K562 (cell line): ENCODE measurements around the gene CLIC1. TPM values are rescaled to one million over a fixed set of nuclear protein-coding genes. Genes with fewer than 3 reads are reported as not detected.
A peak's percentile ranks its signal among the peaks of the same experiment; 100 is the strongest.

Source experiments
- E2F3 ChIP-seq: fragments of 250-450 bp; sonication (Bioruptor Pico); IDR thresholded peaks from 2 replicates; pipeline ENCODE4 v1.4.0; 2020; ENCODE audit warnings: mild to moderate bottlenecking
- MAZ ChIP-seq, 2 experiments: fragments of 450-650 bp in 1 of 2; sonication (generic) in 1 of 2; formaldehyde crosslinking; IDR thresholded peaks in 1 of 2; conservative IDR thresholded peaks in 1 of 2; 2 replicates each; pipeline versions ENCODE4 v1.4.0 to v1.5.0; 2020; ENCODE audit warnings: mild to moderate bottlenecking in 1 of 2, missing genetic modification reagents in 1 of 2
- NCOA4 ChIP-seq: fragments of 450-650 bp; IDR thresholded peaks from 2 replicates; pipeline ENCODE4 v1.6.1; 2018; ENCODE audit warnings: mild to moderate bottlenecking; ENCODE audit not compliant: partially characterized antibody
- NCOA6 ChIP-seq: fragments of 450-650 bp; IDR thresholded peaks from 2 replicates; pipeline ENCODE4 v1.6.1; 2017; ENCODE audit warnings: mild to moderate bottlenecking
- NFRKB ChIP-seq: fragments of 450-650 bp; IDR thresholded peaks from 2 replicates; pipeline ENCODE4 v1.6.1; 2016; ENCODE audit warnings: low read depth
- NR2C2 ChIP-seq, 2 experiments: fragments of 200-800 bp in 1 of 2; sonication (Bioruptor generic) in 1 of 2; sonication (generic) in 1 of 2; formaldehyde crosslinking in 1 of 2; IDR thresholded peaks; 2 replicates each; pipeline versions ENCODE4 v1.6.1 to v1.8.0; 2016 to 2022; ENCODE audit warnings: mild to moderate bottlenecking in 1 of 2, missing compliant biosample characterization in 1 of 2, missing genetic modification characterization in 1 of 2, missing genetic modification reagents in 1 of 2
- RBFOX2 ChIP-seq: fragments of 200-400 bp; formaldehyde crosslinking; IDR thresholded peaks from 2 replicates; pipeline ENCODE4 v1.6.1; 2017; ENCODE audit warnings: low read depth, mild to moderate bottlenecking, low read length, moderate library complexity
- RBM22 ChIP-seq: fragments of 200-400 bp; formaldehyde crosslinking; IDR thresholded peaks from 2 replicates; pipeline ENCODE4 v1.6.1; 2018; ENCODE audit warnings: low read length, low read depth; ENCODE audit not compliant: poor library complexity, severe bottlenecking
- RERE ChIP-seq: sonication (generic); formaldehyde crosslinking; IDR thresholded peaks from 2 replicates; pipeline ENCODE4 v1.8.0; 2023; ENCODE audit warnings: missing genetic modification reagents, mild to moderate bottlenecking, borderline replicate concordance
- U2AF2 ChIP-seq: fragments of 200-400 bp; formaldehyde crosslinking; optimal IDR thresholded peaks from 2 replicates; pipeline ENCODE3; 2017; ENCODE audit warnings: low read depth, mild to moderate bottlenecking, low read length
- ZNF785 ChIP-seq: fragments of 250-450 bp; sonication (Bioruptor Pico); IDR thresholded peaks from 2 replicates; pipeline ENCODE4 v1.4.0; 2020; ENCODE audit warnings: mild to moderate bottlenecking
- polyA plus RNA-seq, 8 experiments: library from polyadenylated mRNA; depleted of rRNA in 4 of 8; stranded (reverse) in 5 of 8; unstranded in 3 of 8; fragments of >200 nt; fragmentation: Nextera tagmentation in 2 of 8; fragmentation: Illumina TruSeq in 1 of 8; extraction: Ambion mirVana in 2 of 8; extraction: Trizol in 1 of 8; gene quantifications; 2 replicates each; pipeline versions ENCODE4 v1.2.1 to v1.2.3, GENCODE V29; 2011 to 2014; ENCODE audit warnings: inconsistent platforms in 1 of 8, missing spikeins in 1 of 8
- total RNA-seq, 7 experiments: library from RNA; depleted of rRNA in 6 of 7; stranded (reverse); fragments of >200 nt in 6 of 7; fragmentation: Illumina TruSeq in 2 of 7; extraction: Trizol in 2 of 7; gene quantifications; 2 replicates each; pipeline versions ENCODE4 v1.2.1 to v1.2.3, GENCODE V29; 2011 to 2021; ENCODE audit warnings: low replicate concordance in 1 of 7
- TF ChIP-seq, protein P1 (sequence below): fragments of 450-650 bp; formaldehyde crosslinking; IDR thresholded peaks from 2 replicates; pipeline ENCODE4 v1.4.0; 2020; ENCODE audit warnings: mild to moderate bottlenecking, moderate library complexity
- TF ChIP-seq, protein P2 (sequence below): fragments of 450-650 bp; IDR thresholded peaks from 2 replicates; pipeline ENCODE4 v1.6.1; 2017; ENCODE audit warnings: antibody characterized with exemption, mild to moderate bottlenecking
- TF ChIP-seq, protein P3 (sequence below): fragments of 450-650 bp; formaldehyde crosslinking; IDR thresholded peaks from 2 replicates; pipeline ENCODE4 v1.4.0; 2022; ENCODE audit warnings: mild to moderate bottlenecking, moderate library complexity

CLIC1 gene
- total and polyA plus RNA-seq, 9 of the 15 experiments (the other 6 are each of a cell fraction or from before 2014, with no cell fraction given), result 1,267 to 2,419 (median 1,808) TPM

GRCh38 chr6:31689249-31690110 lies 46.9 kb downstream of the CLIC1 start (continued):
- 0 out of 2 replicates have a peak, but pooled peaks have one; percentile 81 for TF ChIP-seq RERE (CRISPR knock-in tag)
- no peak for TF ChIP-seq NFRKB
- TF ChIP-seq NR2C2 (CRISPR knock-in tag; IDR thresholded peaks at IDR 0.05), result peak; percentile 57; the same call in 1 of the 2 replicates
- no peak for TF ChIP-seq NR2C2 (tag; IDR thresholded peaks at IDR 0.05)
- TF ChIP-seq E2F3 (CRISPR knock-in tag), result no peak
- TF ChIP-seq MAZ (CRISPR knock-in tag; conservative IDR thresholded peaks at IDR 0.05 in 1 of 2, IDR thresholded peaks at IDR 0.05 in 1 of 2), result peak in 1 of 2 experiments; percentile 29; a peak in 1 of 4 replicates
- TF ChIP-seq U2AF2, result no peak
- TF ChIP-seq NCOA6, result no peak
- TF ChIP-seq, protein P1, sequence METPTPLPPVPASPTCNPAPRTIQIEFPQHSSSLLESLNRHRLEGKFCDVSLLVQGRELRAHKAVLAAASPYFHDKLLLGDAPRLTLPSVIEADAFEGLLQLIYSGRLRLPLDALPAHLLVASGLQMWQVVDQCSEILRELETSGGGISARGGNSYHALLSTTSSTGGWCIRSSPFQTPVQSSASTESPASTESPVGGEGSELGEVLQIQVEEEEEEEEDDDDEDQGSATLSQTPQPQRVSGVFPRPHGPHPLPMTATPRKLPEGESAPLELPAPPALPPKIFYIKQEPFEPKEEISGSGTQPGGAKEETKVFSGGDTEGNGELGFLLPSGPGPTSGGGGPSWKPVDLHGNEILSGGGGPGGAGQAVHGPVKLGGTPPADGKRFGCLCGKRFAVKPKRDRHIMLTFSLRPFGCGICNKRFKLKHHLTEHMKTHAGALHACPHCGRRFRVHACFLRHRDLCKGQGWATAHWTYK, result 0 out of 2 replicates have a peak, but pooled peaks have one; percentile 11
- no peak for TF ChIP-seq NCOA4
- peak; percentile 41; the same call in 1 of the 2 replicates for TF ChIP-seq RBFOX2
- TF ChIP-seq ZNF785 (CRISPR knock-in tag), result no peak
- TF ChIP-seq, protein P2, sequence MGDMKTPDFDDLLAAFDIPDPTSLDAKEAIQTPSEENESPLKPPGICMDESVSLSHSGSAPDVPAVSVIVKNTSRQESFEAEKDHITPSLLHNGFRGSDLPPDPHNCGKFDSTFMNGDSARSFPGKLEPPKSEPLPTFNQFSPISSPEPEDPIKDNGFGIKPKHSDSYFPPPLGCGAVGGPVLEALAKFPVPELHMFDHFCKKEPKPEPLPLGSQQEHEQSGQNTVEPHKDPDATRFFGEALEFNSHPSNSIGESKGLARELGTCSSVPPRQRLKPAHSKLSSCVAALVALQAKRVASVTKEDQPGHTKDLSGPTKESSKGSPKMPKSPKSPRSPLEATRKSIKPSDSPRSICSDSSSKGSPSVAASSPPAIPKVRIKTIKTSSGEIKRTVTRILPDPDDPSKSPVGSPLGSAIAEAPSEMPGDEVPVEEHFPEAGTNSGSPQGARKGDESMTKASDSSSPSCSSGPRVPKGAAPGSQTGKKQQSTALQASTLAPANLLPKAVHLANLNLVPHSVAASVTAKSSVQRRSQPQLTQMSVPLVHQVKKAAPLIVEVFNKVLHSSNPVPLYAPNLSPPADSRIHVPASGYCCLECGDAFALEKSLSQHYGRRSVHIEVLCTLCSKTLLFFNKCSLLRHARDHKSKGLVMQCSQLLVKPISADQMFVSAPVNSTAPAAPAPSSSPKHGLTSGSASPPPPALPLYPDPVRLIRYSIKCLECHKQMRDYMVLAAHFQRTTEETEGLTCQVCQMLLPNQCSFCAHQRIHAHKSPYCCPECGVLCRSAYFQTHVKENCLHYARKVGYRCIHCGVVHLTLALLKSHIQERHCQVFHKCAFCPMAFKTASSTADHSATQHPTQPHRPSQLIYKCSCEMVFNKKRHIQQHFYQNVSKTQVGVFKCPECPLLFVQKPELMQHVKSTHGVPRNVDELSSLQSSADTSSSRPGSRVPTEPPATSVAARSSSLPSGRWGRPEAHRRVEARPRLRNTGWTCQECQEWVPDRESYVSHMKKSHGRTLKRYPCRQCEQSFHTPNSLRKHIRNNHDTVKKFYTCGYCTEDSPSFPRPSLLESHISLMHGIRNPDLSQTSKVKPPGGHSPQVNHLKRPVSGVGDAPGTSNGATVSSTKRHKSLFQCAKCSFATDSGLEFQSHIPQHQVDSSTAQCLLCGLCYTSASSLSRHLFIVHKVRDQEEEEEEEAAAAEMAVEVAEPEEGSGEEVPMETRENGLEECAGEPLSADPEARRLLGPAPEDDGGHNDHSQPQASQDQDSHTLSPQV, result peak; percentile 51
- TF ChIP-seq RBM22, result no peak
- TF ChIP-seq, protein P3, sequence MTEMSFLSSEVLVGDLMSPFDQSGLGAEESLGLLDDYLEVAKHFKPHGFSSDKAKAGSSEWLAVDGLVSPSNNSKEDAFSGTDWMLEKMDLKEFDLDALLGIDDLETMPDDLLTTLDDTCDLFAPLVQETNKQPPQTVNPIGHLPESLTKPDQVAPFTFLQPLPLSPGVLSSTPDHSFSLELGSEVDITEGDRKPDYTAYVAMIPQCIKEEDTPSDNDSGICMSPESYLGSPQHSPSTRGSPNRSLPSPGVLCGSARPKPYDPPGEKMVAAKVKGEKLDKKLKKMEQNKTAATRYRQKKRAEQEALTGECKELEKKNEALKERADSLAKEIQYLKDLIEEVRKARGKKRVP (CRISPR knock-in tag), result no peak
